ENCODE measurements around the gene KAT6B. TPM values are rescaled to one million over a fixed set of nuclear protein-coding genes. Genes with fewer than 3 reads are reported as not detected.

Gene KAT6B
- total and polyA plus RNA-seq, 4 donors = 8.5 to 47.5 (median 21.4) TPM

DNA sequence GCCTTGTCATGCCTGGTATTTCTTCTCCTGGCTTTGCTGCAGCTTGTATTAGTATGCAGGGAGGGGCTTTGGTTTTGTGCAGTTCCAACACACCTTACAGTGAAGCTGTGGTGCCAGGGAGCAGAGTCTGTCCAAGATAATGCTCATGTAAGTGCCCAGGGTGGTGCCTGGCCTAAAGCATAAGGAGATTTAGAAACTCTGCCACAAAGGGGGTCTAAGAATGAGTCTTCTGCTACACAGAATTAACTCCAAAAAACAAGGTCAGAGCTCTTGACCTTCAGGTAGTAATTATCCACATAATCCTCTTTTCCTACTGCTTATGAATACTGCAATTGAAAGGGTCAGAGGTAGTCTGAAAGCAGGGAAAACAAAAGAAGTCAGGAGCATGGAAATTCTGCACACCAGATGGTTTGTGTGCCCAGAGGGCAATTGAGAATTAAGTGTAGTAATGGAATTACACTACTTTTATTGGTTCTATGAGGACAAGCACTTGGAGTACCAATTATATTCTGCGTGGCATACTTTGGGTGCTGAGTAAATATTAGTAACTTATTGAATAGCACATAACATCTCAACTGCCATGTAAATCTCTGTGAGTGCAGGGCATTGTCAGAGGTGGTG lies 121.5 kb downstream of the KAT6B start:
- H3K27ac ChIP-seq (ENCODE audit: low read depth in 1 of 2, low read length in 2 of 2) = no peak overlapping the region
- WGBS, 2 donors = 82 to 90% methylated on average over 1 of the region's 1 CpG
- no peaks in the 10 kb centered on the region for H3K27me3 ChIP-seq (ENCODE audit: control insufficient read depth in 1 of 2, insufficient read depth in 2 of 2, low read length in 1 of 2)
- no peak for ATAC-seq (ENCODE audit: low FRiP score)
- H3K4me3 ChIP-seq (ENCODE audit: low read length in 2 of 2) = no peak overlapping the region
- intact Hi-C loops (cut with DNase I) = no loop called here
- no peak for DNase-seq
- no peaks in the 10 kb centered on the region for H3K36me3 ChIP-seq (ENCODE audit: control insufficient read depth in 1 of 2, insufficient read depth in 2 of 2, low read length in 1 of 2)
- no peaks in the 10 kb centered on the region for H3K9me3 ChIP-seq (ENCODE audit: control insufficient read depth, low read length)
- H3K4me1 ChIP-seq (ENCODE audit: control insufficient read depth in 1 of 2, insufficient read depth in 2 of 2, low read length in 2 of 2) = peaks cover 0 to 3% of the 10 kb centered on the region in 2 donors

DNA sequence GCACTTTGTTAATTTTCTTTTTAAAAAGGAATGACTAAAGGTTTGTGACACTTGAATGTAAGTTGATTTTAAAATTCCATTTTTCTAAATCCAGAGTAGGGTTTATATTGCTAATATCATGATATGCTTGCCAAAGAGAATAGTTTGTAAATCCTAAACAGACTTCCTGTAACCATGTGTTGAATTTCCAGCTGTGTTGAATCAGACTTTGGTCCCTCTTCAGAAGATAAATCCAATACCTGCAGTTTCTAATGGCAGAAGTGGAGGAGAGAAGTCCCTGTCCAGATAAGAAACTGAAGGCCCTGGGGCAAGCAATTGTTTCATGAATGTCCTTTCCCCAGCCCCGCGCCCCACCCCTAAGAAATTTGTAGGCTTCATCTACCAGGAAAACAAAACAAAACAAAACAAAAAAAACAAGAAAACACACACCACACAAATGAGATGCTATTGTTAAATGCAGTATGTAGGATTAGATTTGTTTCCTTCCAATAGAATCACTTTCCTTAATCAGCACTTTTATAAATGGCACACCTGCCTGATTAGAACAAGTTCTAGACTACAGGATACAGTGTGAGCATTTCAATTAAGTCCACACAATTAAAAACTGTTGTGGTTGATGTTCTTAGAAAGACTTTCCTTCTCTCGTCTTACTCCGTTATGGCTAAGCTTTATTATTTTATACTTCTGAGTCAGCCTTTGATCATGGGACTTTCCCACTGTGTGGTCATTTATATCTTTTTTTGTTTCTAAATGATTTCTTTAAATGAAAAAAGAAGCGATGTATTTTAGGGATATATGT lies 122.8 kb downstream of the KAT6B start:
- no peak for ATAC-seq (ENCODE audit: low FRiP score)
- Histone ChIP-seq H3K36me3 (ENCODE audit: control insufficient read depth in 1 of 2, insufficient read depth in 2 of 2, low read length in 1 of 2) (no peaks in the 10 kb centered on the region), H3K27ac (ENCODE audit: low read depth in 1 of 2, low read length in 2 of 2) (no peak overlapping the region), H3K9me3 (ENCODE audit: control insufficient read depth, low read length) (no peaks in the 10 kb centered on the region), H3K4me1 (ENCODE audit: control insufficient read depth in 1 of 2, insufficient read depth in 2 of 2, low read length in 2 of 2) (peaks cover 0 to 3% of the 10 kb centered on the region in 2 donors), H3K4me3 (ENCODE audit: low read length in 2 of 2) (no peak overlapping the region), H3K27me3 (ENCODE audit: control insufficient read depth in 1 of 2, insufficient read depth in 2 of 2, low read length in 1 of 2) (no peaks in the 10 kb centered on the region)
- WGBS, 2 donors = 51 to 53% methylated on average over 5 of the region's 5 CpGs
- no peak for DNase-seq
- intact Hi-C loops (cut with DNase I) = no loop called here

DNA sequence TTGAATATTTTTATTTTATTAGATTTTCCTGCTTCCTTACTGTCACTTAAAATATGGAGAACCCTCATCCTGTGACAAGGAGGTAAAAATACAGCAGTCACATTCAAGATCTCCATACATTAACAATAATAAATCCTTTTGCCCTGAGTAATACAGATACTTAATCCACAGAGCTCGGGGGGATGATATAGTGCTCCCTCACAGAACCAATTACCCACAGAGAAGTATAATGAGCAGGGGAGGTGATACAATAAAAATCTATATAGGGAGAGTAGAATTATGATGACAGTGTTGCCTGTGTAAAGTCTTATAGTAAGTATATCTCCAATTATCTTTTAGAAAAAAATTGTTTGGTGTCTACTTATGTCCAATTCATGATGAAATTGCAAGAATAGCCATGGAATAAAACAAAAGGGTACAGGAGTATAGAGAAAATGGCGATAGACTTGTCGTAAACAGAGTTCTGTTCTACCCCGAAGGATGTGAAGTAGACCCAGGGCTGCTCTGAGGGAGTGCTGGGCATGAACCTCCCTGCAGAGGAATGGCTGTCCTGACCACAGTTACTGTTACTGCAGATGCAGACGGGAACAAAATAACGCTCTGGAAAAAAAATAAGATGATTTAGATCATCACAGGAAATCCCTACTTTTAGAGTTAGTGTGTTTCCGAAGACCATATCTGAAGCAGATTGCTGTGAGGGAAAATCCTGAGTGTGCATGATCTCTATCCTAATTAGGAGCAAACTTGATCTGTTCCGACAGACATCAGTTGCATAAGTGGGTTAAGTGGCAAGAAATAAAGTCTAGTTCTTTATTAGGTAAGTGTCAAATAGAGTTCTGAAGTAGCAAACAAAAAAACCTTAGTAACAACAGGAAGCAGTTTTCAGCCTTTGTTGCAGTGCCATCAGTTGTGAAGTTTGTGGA lies 123.7 kb downstream of the KAT6B start:
- Histone ChIP-seq H3K9me3 (ENCODE audit: control insufficient read depth, low read length) (no peaks in the 10 kb centered on the region), H3K27me3 (ENCODE audit: control insufficient read depth in 1 of 2, insufficient read depth in 2 of 2, low read length in 1 of 2) (no peaks in the 10 kb centered on the region), H3K36me3 (ENCODE audit: control insufficient read depth in 1 of 2, insufficient read depth in 2 of 2, low read length in 1 of 2) (no peaks in the 10 kb centered on the region), H3K27ac (ENCODE audit: low read depth in 1 of 2, low read length in 2 of 2) (no peak overlapping the region), H3K4me1 (ENCODE audit: control insufficient read depth in 1 of 2, insufficient read depth in 2 of 2, low read length in 2 of 2) (peaks cover 0 to 3% of the 10 kb centered on the region in 2 donors), H3K4me3 (ENCODE audit: low read length in 2 of 2) (no peak overlapping the region)
- no peak for DNase-seq
- 80 to 84% methylated on average over 8 of the region's 8 CpGs for WGBS, 2 donors
- intact Hi-C loops (cut with DNase I) = no loop called here
- no peak for ATAC-seq (ENCODE audit: low FRiP score)

DNA sequence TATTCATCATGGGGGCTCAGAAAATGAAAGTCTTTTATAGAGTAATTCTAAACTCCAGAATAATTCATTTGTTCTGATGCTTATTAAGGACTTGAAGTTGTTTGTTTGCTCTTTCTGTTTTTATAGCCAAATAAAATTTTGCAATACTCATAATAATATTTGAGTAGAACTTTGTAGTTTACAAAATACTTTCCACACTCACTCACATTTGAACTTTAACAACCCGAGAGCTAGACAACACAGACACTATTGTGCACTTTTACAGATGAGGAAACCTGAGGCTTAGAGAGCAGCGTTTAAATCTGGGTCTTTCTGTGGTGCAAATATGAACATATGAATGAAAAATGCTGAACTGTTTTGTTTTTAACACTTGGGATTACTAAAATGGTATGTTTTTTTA lies 126.8 kb downstream of the KAT6B start:
- 69 to 72% methylated on average over 2 of the region's 2 CpGs for WGBS, 2 donors
- DNase-seq (no peak), ATAC-seq (ENCODE audit: low FRiP score) (no peak)
- Histone ChIP-seq H3K4me1 (ENCODE audit: control insufficient read depth in 1 of 2, insufficient read depth in 2 of 2, low read length in 2 of 2) (peaks cover 0 to 10% of the 10 kb centered on the region in 2 donors), H3K4me3 (ENCODE audit: low read length in 2 of 2) (no peak overlapping the region), H3K27me3 (ENCODE audit: control insufficient read depth in 1 of 2, insufficient read depth in 2 of 2, low read length in 1 of 2) (no peaks in the 10 kb centered on the region), H3K27ac (ENCODE audit: low read depth in 1 of 2, low read length in 2 of 2) (no peak overlapping the region), H3K9me3 (ENCODE audit: control insufficient read depth, low read length) (no peaks in the 10 kb centered on the region), H3K36me3 (ENCODE audit: control insufficient read depth in 1 of 2, insufficient read depth in 2 of 2, low read length in 1 of 2) (no peaks in the 10 kb centered on the region)
- intact Hi-C loops (cut with DNase I) = no loop called here

DNA sequence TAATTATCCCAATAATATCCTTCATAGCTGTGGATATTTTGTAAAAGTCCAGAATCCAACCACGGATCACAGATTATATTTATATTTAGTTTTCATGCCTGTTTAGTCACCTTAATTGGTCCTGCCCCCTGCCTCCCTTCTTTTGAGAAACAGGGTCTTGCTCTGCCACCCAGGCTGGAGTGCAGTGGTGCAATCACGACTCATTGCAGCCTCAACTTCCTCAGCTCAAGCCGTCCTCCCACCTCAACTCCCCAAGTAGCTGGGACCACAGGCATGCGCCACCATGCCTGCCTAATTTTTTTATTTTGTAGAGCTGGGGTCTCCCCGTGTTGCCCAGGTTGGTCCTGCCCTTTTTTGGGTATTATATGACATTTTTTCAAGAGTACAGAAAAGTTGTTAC lies 129.4 kb downstream of the KAT6B start:
- ATAC-seq (ENCODE audit: low FRiP score) (no peak), DNase-seq (no peak)
- Histone ChIP-seq H3K27ac (ENCODE audit: low read depth in 1 of 2, low read length in 2 of 2) (no peak overlapping the region), H3K4me1 (ENCODE audit: control insufficient read depth in 1 of 2, insufficient read depth in 2 of 2, low read length in 2 of 2) (peaks cover 0 to 7% of the 10 kb centered on the region in 2 donors), H3K9me3 (ENCODE audit: control insufficient read depth, low read length) (no peaks in the 10 kb centered on the region), H3K4me3 (ENCODE audit: low read length in 2 of 2) (no peak overlapping the region), H3K36me3 (ENCODE audit: control insufficient read depth in 1 of 2, insufficient read depth in 2 of 2, low read length in 1 of 2) (no peaks in the 10 kb centered on the region), H3K27me3 (ENCODE audit: control insufficient read depth in 1 of 2, insufficient read depth in 2 of 2, low read length in 1 of 2) (no peaks in the 10 kb centered on the region)
- intact Hi-C loops (cut with DNase I) = no loop called here
- WGBS, 2 donors = 92 to 94% methylated on average over 5 of the region's 5 CpGs

DNA sequence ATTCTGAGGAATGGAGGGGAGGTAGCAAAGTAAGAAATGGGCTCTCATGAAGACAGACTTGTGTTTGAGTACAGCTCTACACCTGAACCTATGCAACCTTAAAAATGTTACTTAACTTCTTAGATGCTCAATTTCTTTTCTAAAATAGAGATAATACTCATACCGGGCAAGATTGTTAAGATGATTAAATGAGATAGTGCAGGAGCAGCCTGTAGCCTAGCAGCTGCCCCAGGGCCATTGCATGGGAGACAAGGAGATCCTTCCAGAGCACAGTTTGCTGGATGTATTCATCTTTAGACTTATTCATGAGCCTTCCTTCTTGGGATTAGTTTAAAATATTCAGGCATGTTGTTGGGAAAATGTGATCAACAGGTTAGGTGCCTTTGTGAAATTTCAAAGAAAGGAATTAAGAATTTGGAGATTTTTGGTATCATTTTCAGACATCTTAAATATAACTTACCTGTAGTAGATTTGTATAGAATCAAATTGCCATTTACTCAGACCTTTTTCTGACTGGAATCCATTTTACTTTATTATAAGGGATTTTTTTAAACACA lies 130.2 kb downstream of the KAT6B start:
- DNase-seq (no peak), ATAC-seq (ENCODE audit: low FRiP score) (no peak)
- H3K9me3 ChIP-seq (ENCODE audit: control insufficient read depth, low read length) = no peaks in the 10 kb centered on the region
- H3K4me3 ChIP-seq (ENCODE audit: low read length in 2 of 2) = no peak overlapping the region
- 92 to 100% methylated on average over 1 of the region's 1 CpG for WGBS, 2 donors
- H3K27ac ChIP-seq (ENCODE audit: low read depth in 1 of 2, low read length in 2 of 2) = no peak overlapping the region
- no peaks in the 10 kb centered on the region for H3K27me3 ChIP-seq (ENCODE audit: control insufficient read depth in 1 of 2, insufficient read depth in 2 of 2, low read length in 1 of 2)
- no peaks in the 10 kb centered on the region for H3K36me3 ChIP-seq (ENCODE audit: control insufficient read depth in 1 of 2, insufficient read depth in 2 of 2, low read length in 1 of 2)
- intact Hi-C loops (cut with DNase I) = no loop called here
- peaks cover 0 to 9% of the 10 kb centered on the region in 2 donors for H3K4me1 ChIP-seq (ENCODE audit: control insufficient read depth in 1 of 2, insufficient read depth in 2 of 2, low read length in 2 of 2)

DNA sequence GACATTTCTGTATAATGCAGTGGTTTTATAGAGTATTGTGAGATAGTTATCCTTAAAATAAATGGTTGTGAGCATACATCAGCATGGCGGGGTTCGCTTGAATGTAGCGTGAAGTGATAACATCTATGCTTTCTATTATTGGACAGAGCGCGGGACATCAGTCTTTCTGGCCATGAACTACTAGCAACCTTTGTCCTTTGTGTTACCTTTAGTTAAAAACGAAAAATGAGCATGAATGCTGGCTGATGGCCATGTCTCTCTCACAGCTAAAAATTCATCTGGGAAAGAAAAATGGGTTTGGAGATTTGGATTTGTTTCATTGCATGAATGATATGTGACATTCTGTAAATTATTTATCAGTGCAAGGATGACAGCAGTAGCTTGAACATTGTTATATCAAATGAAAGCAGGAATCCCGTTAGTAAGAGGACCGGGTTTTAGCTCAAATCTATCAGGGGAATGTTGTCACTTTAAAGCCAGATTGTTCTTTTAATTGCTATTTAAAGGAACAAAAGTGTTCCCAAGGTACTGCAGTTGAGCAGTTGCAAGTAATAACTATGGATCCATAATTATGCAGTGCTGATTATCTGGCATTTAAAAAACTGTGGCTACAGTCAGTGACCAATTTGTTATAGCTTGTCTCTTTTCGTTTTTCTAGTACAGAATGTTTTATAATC lies 131.0 kb downstream of the KAT6B start:
- no peak overlapping the region for H3K27ac ChIP-seq (ENCODE audit: low read depth in 1 of 2, low read length in 2 of 2)
- ATAC-seq (ENCODE audit: low FRiP score) (no peak), DNase-seq (no peak)
- intact Hi-C loops (cut with DNase I) = no loop called here
- H3K4me3 ChIP-seq (ENCODE audit: low read length in 2 of 2) = no peak overlapping the region
- H3K9me3 ChIP-seq (ENCODE audit: control insufficient read depth, low read length) = no peaks in the 10 kb centered on the region
- H3K4me1 ChIP-seq (ENCODE audit: control insufficient read depth in 1 of 2, insufficient read depth in 2 of 2, low read length in 2 of 2) = peaks cover 0 to 9% of the 10 kb centered on the region in 2 donors
- no peaks in the 10 kb centered on the region for H3K36me3 ChIP-seq (ENCODE audit: control insufficient read depth in 1 of 2, insufficient read depth in 2 of 2, low read length in 1 of 2)
- H3K27me3 ChIP-seq (ENCODE audit: control insufficient read depth in 1 of 2, insufficient read depth in 2 of 2, low read length in 1 of 2) = no peaks in the 10 kb centered on the region
- WGBS, 2 donors = 25 to 26% methylated on average over 9 of the region's 9 CpGs

DNA sequence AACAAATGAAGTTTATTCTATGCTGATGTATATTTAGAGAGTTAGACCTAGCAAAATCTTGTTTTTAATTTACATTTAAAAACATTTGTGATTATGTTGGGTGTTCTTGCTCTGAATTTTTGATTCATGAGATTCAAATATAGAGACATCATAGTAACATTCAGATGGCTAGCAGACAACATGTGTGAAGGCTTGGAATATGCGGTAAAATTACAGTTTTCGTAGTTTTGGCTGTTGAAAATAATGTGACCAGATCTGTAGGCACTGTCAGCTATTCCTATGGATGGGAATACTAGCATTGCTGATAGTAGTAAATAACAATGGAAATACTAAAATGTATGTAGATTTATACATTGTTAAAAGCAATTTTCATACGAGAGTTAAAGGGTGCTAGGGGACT lies 131.9 kb downstream of the KAT6B start:
- Histone ChIP-seq H3K36me3 (ENCODE audit: control insufficient read depth in 1 of 2, insufficient read depth in 2 of 2, low read length in 1 of 2) (no peaks in the 10 kb centered on the region), H3K9me3 (ENCODE audit: control insufficient read depth, low read length) (no peaks in the 10 kb centered on the region), H3K4me1 (ENCODE audit: control insufficient read depth in 1 of 2, insufficient read depth in 2 of 2, low read length in 2 of 2) (peaks cover 0 to 9% of the 10 kb centered on the region in 2 donors), H3K27me3 (ENCODE audit: control insufficient read depth in 1 of 2, insufficient read depth in 2 of 2, low read length in 1 of 2) (no peaks in the 10 kb centered on the region), H3K4me3 (ENCODE audit: low read length in 2 of 2) (no peak overlapping the region), H3K27ac (ENCODE audit: low read depth in 1 of 2, low read length in 2 of 2) (no peak overlapping the region)
- DNase-seq (no peak), ATAC-seq (ENCODE audit: low FRiP score) (no peak)
- WGBS, 2 donors = 97 to 98% methylated on average over 3 of the region's 3 CpGs
- intact Hi-C loops (cut with DNase I) = no loop called here

All from aorta (tissue), 5 donors.